ENCODE results near the gene AOX1.
"Not testable (repeated sequence)": the region's sequence is repeated elsewhere in the genome, so short reads cannot be mapped to it uniquely, and the experiment has no call there.

AOX1 gene

GRCh38 chr2:200625958-200626363, 40.1 kb downstream of the AOX1 start:
- H3K4me1 ChIP-seq (ENCODE audit: control insufficient read depth, low read length), result no peaks in the 10 kb centered on the region
- no peaks in the 10 kb centered on the region for H4K20me1 ChIP-seq (ENCODE audit: control insufficient read depth, insufficient read depth, low read depth, low read length)
- H3K79me2 ChIP-seq (ENCODE audit: control insufficient read depth, low read length), result no peaks in the 10 kb centered on the region
- H3K9me3 ChIP-seq (ENCODE audit: control insufficient read depth, insufficient read depth, low read length), result no peaks in the 10 kb centered on the region
- no peak overlapping the region for H3K4me2 ChIP-seq (ENCODE audit: low read length)
- H3K36me3 ChIP-seq (ENCODE audit: control insufficient read depth, low read length), result no peaks in the 10 kb centered on the region
- no peaks in the 10 kb centered on the region for H3K9me2 ChIP-seq (replicated peaks; ENCODE audit: control insufficient read depth, low read length)
- TF ChIP-seq, protein P1, sequence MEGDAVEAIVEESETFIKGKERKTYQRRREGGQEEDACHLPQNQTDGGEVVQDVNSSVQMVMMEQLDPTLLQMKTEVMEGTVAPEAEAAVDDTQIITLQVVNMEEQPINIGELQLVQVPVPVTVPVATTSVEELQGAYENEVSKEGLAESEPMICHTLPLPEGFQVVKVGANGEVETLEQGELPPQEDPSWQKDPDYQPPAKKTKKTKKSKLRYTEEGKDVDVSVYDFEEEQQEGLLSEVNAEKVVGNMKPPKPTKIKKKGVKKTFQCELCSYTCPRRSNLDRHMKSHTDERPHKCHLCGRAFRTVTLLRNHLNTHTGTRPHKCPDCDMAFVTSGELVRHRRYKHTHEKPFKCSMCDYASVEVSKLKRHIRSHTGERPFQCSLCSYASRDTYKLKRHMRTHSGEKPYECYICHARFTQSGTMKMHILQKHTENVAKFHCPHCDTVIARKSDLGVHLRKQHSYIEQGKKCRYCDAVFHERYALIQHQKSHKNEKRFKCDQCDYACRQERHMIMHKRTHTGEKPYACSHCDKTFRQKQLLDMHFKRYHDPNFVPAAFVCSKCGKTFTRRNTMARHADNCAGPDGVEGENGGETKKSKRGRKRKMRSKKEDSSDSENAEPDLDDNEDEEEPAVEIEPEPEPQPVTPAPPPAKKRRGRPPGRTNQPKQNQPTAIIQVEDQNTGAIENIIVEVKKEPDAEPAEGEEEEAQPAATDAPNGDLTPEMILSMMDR (IDR thresholded peaks at IDR 0.05; ENCODE audit: low read depth, low read length, poor library complexity, severe bottlenecking), result no peak
- TF ChIP-seq EZH2phosphoT487 (IDR thresholded peaks at IDR 0.05; ENCODE audit: borderline replicate concordance, low read length), result no peak
- peaks cover 11% of the 10 kb centered on the region for H3K27me3 ChIP-seq (ENCODE audit: control insufficient read depth, low read length)
- no peak overlapping the region for H3K27ac ChIP-seq (ENCODE audit: low read depth, low read length)
- H3K4me3 ChIP-seq (ENCODE audit: low read length), result no peak overlapping the region
- no peaks in the 10 kb centered on the region for H3F3A ChIP-seq (ENCODE audit: control insufficient read depth, insufficient read depth)

GRCh38 chr2:200627110-200627770, 41.4 kb downstream of the AOX1 start:
- no peak overlapping the region for H3K4me2 ChIP-seq (ENCODE audit: low read length)
- no peaks in the 10 kb centered on the region for H4K20me1 ChIP-seq (ENCODE audit: control insufficient read depth, insufficient read depth, low read depth, low read length)
- peaks cover 14% of the 10 kb centered on the region for H3K27me3 ChIP-seq (ENCODE audit: control insufficient read depth, low read length)
- no peaks in the 10 kb centered on the region for H3K4me1 ChIP-seq (ENCODE audit: control insufficient read depth, low read length)
- no peaks in the 10 kb centered on the region for H3K9me2 ChIP-seq (replicated peaks; ENCODE audit: control insufficient read depth, low read length)
- H3K9me3 ChIP-seq (ENCODE audit: control insufficient read depth, insufficient read depth, low read length), result no peaks in the 10 kb centered on the region
- no peaks in the 10 kb centered on the region for H3K36me3 ChIP-seq (ENCODE audit: control insufficient read depth, low read length)
- H3K79me2 ChIP-seq (ENCODE audit: control insufficient read depth, low read length), result no peaks in the 10 kb centered on the region
- H3F3A ChIP-seq (ENCODE audit: control insufficient read depth, insufficient read depth), result no peaks in the 10 kb centered on the region
- H3K27ac ChIP-seq (ENCODE audit: low read depth, low read length), result no peak overlapping the region
- TF ChIP-seq, protein P1 (IDR thresholded peaks at IDR 0.05; ENCODE audit: low read depth, low read length, poor library complexity, severe bottlenecking), result no peak
- TF ChIP-seq EZH2phosphoT487 (IDR thresholded peaks at IDR 0.05; ENCODE audit: borderline replicate concordance, low read length), result no peak
- H3K4me3 ChIP-seq (ENCODE audit: low read length), result no peak overlapping the region

DNA sequence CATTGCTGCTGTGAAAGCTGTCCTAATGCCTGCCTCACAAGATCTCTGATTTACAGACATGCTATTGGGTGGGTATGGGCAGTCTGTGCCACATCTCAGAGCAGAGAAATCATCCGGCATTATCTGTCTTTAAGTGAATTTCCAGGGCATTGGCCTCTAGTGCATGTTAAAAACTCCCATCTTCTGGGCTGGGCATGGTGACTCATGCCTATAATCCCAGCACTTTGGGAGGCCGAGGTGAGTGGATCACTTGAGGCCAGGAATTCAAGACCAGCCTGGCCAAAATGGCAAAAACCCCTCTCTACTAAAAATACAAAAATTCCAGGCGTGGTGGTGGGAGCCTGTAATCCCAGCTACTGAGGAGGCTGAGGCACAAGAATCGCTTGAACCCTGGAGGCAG, 42.6 kb downstream of the AOX1 start:
- H3K4me2 ChIP-seq (ENCODE audit: low read length); H3K27ac ChIP-seq (ENCODE audit: low read depth, low read length); H3K4me3 ChIP-seq (ENCODE audit: low read length); H4K20me1 ChIP-seq (ENCODE audit: control insufficient read depth, insufficient read depth, low read depth, low read length); H3K79me2 ChIP-seq (ENCODE audit: control insufficient read depth, low read length); H3K9me2 ChIP-seq (replicated peaks; ENCODE audit: control insufficient read depth, low read length); H3K9me3 ChIP-seq (ENCODE audit: control insufficient read depth, insufficient read depth, low read length); H3K36me3 ChIP-seq (ENCODE audit: control insufficient read depth, low read length); H3K4me1 ChIP-seq (ENCODE audit: control insufficient read depth, low read length); H3F3A ChIP-seq (ENCODE audit: control insufficient read depth, insufficient read depth): not testable (repeated sequence)
- H3K27me3 ChIP-seq (ENCODE audit: control insufficient read depth, low read length), result peaks cover 14% of the 10 kb centered on the region

DNA sequence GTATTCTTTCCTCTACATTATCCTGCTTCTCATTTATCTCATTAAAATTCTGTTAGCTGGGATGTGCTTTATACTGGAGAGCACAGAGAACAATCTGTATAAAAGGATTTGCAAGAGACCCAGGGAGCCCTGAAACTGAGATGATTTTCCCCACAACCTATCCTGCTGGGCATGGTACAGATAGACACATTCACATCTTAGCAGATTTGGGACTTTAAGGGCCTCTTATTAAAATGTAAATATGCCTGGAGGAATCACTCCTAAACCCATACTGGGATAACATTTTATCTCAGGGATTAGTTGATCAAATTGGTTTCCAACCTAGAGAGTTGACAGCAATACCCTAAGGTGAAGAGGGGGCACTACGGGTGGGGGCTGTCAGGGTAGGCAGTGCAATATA, 45.5 kb downstream of the AOX1 start:
- no peaks in the 10 kb centered on the region for H3F3A ChIP-seq (ENCODE audit: control insufficient read depth, insufficient read depth)
- TF ChIP-seq, protein P1 (IDR thresholded peaks at IDR 0.05; ENCODE audit: low read depth, low read length, poor library complexity, severe bottlenecking), result no peak
- TF ChIP-seq EZH2phosphoT487 (IDR thresholded peaks at IDR 0.05; ENCODE audit: borderline replicate concordance, low read length), result no peak
- no peaks in the 10 kb centered on the region for H3K36me3 ChIP-seq (ENCODE audit: control insufficient read depth, low read length)
- no peaks in the 10 kb centered on the region for H3K4me1 ChIP-seq (ENCODE audit: control insufficient read depth, low read length)
- H3K4me2 ChIP-seq (ENCODE audit: low read length), result no peak overlapping the region
- H3K27me3 ChIP-seq (ENCODE audit: control insufficient read depth, low read length), result peaks cover 18% of the 10 kb centered on the region
- no peaks in the 10 kb centered on the region for H3K9me2 ChIP-seq (replicated peaks; ENCODE audit: control insufficient read depth, low read length)
- H3K9me3 ChIP-seq (ENCODE audit: control insufficient read depth, insufficient read depth, low read length), result no peaks in the 10 kb centered on the region
- H3K27ac ChIP-seq (ENCODE audit: low read depth, low read length), result no peak overlapping the region
- no peaks in the 10 kb centered on the region for H3K79me2 ChIP-seq (ENCODE audit: control insufficient read depth, low read length)
- H3K4me3 ChIP-seq (ENCODE audit: low read length), result no peak overlapping the region
- no peaks in the 10 kb centered on the region for H4K20me1 ChIP-seq (ENCODE audit: control insufficient read depth, insufficient read depth, low read depth, low read length)
